HUES48 (cell line): ENCODE results near the gene SHISA7.

Experiments used
- H3K27ac ChIP-seq: one replicate; pipeline ENCODE4 v1.7.0; 2013; ENCODE audit warnings: low read depth, low read length, inconsistent platforms
- H3K27me3 ChIP-seq: 2 replicates; pipeline ENCODE4 v1.6.1; 2013; ENCODE audit warnings: mild to moderate bottlenecking, low read length; ENCODE audit not compliant: control insufficient read depth, insufficient read depth
- H3K36me3 ChIP-seq: 2 replicates; pipeline ENCODE4 v1.6.1; 2013; ENCODE audit warnings: low read length; ENCODE audit not compliant: control insufficient read depth, insufficient read depth
- H3K4me1 ChIP-seq: 2 replicates; pipeline ENCODE4 v1.6.1; 2013; ENCODE audit warnings: mild to moderate bottlenecking, low read length; ENCODE audit not compliant: control insufficient read depth, insufficient read depth
- H3K4me3 ChIP-seq: 2 replicates; pipeline ENCODE4 v1.5.1; 2013; ENCODE audit warnings: mild to moderate bottlenecking, low read depth, low read length
- H3K9ac ChIP-seq: 2 replicates; pipeline ENCODE4 v1.6.1; 2013; ENCODE audit warnings: mild to moderate bottlenecking, low read depth, low read length, moderate library complexity
- H3K9me3 ChIP-seq: 2 replicates; pipeline ENCODE4 v1.6.1; 2013; ENCODE audit warnings: low read length; ENCODE audit not compliant: control insufficient read depth, insufficient read depth

Gene SHISA7

DNA sequence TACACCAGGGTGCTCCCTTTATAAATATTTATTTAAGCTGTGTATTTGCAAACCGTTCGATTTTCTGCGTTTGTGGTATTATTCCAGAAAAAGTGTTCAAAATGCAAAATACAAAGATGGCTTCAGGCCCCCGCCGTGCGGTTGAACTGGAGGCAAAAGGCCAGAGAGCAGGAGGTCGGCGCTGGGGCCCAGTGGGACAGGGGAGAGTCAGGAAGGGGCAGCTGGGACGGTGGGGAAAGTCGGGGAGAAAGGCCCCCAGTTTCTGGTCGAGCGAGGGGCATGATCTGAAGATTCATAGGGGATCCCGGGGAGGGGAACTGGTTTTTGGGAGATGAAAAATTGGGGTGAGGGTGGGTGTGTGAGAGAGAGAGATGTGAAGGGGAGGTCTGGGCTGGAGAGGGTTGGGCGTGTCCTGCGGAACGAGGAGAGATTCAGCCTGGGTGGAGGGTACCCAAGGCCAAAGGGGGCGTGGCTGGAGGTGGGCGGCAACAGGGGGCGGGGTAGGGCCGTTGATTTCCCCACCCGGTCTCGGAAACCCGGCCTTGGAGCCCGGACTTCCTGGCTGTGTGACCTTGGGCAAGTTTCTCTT lies 17.7 kb upstream of the SHISA7 start:
- Histone ChIP-seq H3K9me3 (no peaks in the 10 kb centered on the region), H3K4me3 (peak overlapping the region; percentile 79), H3K4me1 (peaks cover 27% of the 10 kb centered on the region), H3K27me3 (no peaks in the 10 kb centered on the region), H3K36me3 (0 out of 2 replicates have a peak, but pooled peaks cover 7% of the 10 kb centered on the region), H3K9ac (peak overlapping the region; percentile 87), H3K27ac (peak overlapping the region; percentile 97)

- peak overlapping the region; percentile 79 for H3K4me3 ChIP-seq
- H3K4me1 ChIP-seq, result peaks cover 24% of the 10 kb centered on the region
- H3K36me3 ChIP-seq, result peaks cover 12% of the 10 kb centered on the region; the same call in 1 of the 2 replicates
- no peaks in the 10 kb centered on the region for H3K9me3 ChIP-seq
- H3K9ac ChIP-seq, result no peak overlapping the region
- no peak overlapping the region for H3K27ac ChIP-seq
- H3K27me3 ChIP-seq, result no peaks in the 10 kb centered on the region
These were observed 17.0 kb upstream of the SHISA7 start for GRCh38 chr19:55459950-55460657.

DNA sequence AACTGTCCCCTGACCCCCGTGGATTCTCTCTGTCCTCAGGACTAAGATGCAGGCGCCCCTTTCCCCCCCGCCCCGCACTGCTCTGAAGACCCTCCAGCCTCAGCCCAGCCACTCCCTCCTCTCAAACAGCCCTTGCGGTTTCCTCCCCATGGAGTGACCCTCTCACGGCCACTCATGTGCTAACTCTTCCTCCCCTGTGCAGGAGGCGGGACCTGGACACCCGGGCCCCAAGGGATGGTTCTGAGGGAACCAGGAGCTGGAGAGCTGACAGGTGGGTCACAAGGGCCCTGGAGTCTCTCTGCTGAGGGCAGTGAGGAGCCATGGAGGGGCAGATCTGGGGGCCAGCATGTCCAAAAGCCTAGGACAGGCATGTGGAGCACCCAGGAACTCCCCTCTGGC lies 16.4 kb upstream of the SHISA7 start:
- Histone ChIP-seq H3K27me3 (no peaks in the 10 kb centered on the region), H3K9me3 (no peaks in the 10 kb centered on the region), H3K4me1 (peaks cover 21% of the 10 kb centered on the region), H3K4me3 (no peak overlapping the region), H3K9ac (no peak overlapping the region), H3K27ac (no peak overlapping the region), H3K36me3 (peaks cover 14% of the 10 kb centered on the region)

- H3K36me3 ChIP-seq, result peaks cover 22% of the 10 kb centered on the region
- H3K4me1 ChIP-seq, result peaks cover 12% of the 10 kb centered on the region
- no peak overlapping the region for H3K4me3 ChIP-seq
These were observed 14.8 kb upstream of the SHISA7 start for GRCh38 chr19:55457683-55458457.

DNA sequence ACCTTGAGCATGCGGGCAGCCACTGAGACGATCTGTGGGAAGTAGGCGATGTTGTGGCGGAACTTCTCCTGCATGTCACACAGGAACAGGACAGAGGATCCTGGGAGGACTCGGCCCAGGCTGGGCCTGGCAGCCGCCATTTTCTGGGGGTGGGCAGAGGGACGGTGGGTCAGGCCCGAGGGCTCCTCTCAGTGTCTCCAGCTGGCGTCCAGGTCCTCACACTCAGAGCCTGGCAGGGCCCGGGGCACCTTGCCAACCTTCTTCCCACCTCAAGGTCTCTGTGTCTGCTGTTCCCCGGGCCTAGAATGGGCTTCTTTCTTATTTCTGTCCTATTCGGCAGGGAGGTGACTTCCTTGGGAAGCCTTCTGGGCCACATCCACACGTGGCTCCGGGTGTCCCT lies 13.2 kb upstream of the SHISA7 start:
- Histone ChIP-seq H3K36me3 (peaks cover 22% of the 10 kb centered on the region), H3K27me3 (peaks cover 12% of the 10 kb centered on the region), H3K4me1 (peaks cover 16% of the 10 kb centered on the region), H3K9me3 (no peaks in the 10 kb centered on the region), H3K9ac (no peak overlapping the region), H3K27ac (no peak overlapping the region), H3K4me3 (no peak overlapping the region)

More at GRCh38 chr19:55457683-55458457, 14.8 kb upstream of the SHISA7 start:
- no peaks in the 10 kb centered on the region for H3K9me3 ChIP-seq
- no peak overlapping the region for H3K27ac ChIP-seq
- H3K9ac ChIP-seq, result no peak overlapping the region
- no peaks in the 10 kb centered on the region for H3K27me3 ChIP-seq

GRCh38 chr19:55455576-55456235 lies 12.6 kb upstream of the SHISA7 start:
- H3K4me1 ChIP-seq, result peaks cover 14% of the 10 kb centered on the region
- H3K9me3 ChIP-seq, result no peaks in the 10 kb centered on the region
- no peak overlapping the region for H3K9ac ChIP-seq
- no peak overlapping the region for H3K27ac ChIP-seq
- H3K27me3 ChIP-seq, result peaks cover 18% of the 10 kb centered on the region
- no peak overlapping the region for H3K4me3 ChIP-seq
- peaks cover 22% of the 10 kb centered on the region for H3K36me3 ChIP-seq

GRCh38 chr19:55454787-55455243 lies 11.7 kb upstream of the SHISA7 start:
- H3K9ac ChIP-seq, result no peak overlapping the region

GRCh38 chr19:55453511-55454260 lies 10.6 kb upstream of the SHISA7 start:
- Histone ChIP-seq H3K27me3 (peaks cover 38% of the 10 kb centered on the region), H3K9ac (no peak overlapping the region), H3K36me3 (peaks cover 22% of the 10 kb centered on the region), H3K9me3 (no peaks in the 10 kb centered on the region), H3K4me1 (peaks cover 4% of the 10 kb centered on the region; the same call in 1 of the 2 replicates), H3K27ac (no peak overlapping the region), H3K4me3 (no peak overlapping the region)

More at GRCh38 chr19:55454787-55455243, 11.7 kb upstream of the SHISA7 start:
- Histone ChIP-seq H3K9me3 (no peaks in the 10 kb centered on the region), H3K36me3 (peaks cover 22% of the 10 kb centered on the region), H3K27me3 (peaks cover 26% of the 10 kb centered on the region), H3K4me1 (peaks cover 5% of the 10 kb centered on the region; the same call in 1 of the 2 replicates), H3K4me3 (no peak overlapping the region), H3K27ac (no peak overlapping the region)

GRCh38 chr19:55452749-55453346 lies 9.7 kb upstream of the SHISA7 start:
- Histone ChIP-seq H3K4me1 (peaks cover 4% of the 10 kb centered on the region; the same call in 1 of the 2 replicates), H3K36me3 (peaks cover 22% of the 10 kb centered on the region), H3K9me3 (no peaks in the 10 kb centered on the region), H3K9ac (no peak overlapping the region), H3K27ac (no peak overlapping the region), H3K4me3 (peak overlapping the region; percentile 57; the same call in 1 of the 2 replicates), H3K27me3 (peaks cover 46% of the 10 kb centered on the region)
